ENCODE measurements around the gene C2CD2L. TPM values are rescaled to one million over a fixed set of nuclear protein-coding genes. Genes with fewer than 3 reads are reported as not detected.
A peak's percentile ranks its signal among the peaks of the same experiment; 100 is the strongest.
"Not testable (repeated sequence)": the region's sequence is repeated elsewhere in the genome, so short reads cannot be mapped to it uniquely, and the experiment has no call there.

Gene C2CD2L
- total RNA-seq, 1 donor from 2014 or later = 9.2 TPM

DNA sequence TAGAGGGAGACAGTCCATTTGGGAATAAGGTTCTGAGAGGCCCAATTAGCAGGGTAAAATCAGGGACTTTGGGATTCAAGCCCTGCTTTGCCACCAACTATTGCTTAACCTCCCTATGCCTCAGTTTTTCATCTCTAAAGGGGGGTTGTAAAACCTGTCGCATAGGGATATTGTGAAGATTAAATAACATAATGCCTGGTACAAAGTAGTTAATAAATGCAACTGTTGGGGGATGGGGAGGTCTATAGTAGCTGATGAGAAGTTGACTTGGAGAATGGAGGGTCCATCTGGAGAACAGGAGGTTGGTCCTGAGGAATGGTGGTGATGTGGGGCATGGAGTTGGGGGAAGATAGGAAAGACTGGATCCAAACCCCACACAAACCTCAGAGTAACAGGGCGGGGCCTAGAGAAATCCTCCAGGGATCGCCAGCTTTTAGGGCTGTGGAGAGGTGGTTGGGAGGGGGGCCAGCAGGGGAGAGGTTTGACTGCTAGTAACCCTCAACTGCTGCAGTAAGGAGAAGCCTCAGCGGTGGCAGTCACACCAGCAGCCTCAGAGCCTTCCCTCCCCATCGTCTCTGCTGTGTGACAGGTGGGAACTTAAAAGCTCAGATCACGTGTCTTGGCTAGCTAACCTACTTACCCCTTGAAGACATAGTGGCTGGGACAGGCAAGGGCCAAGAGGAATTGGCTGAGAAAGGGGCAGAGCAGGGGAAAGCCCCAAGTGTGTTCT, 40.6 kb downstream of the C2CD2L start:
- no peak for DNase-seq (ENCODE audit: low spot score)
- ATAC-seq = no peak

DNA sequence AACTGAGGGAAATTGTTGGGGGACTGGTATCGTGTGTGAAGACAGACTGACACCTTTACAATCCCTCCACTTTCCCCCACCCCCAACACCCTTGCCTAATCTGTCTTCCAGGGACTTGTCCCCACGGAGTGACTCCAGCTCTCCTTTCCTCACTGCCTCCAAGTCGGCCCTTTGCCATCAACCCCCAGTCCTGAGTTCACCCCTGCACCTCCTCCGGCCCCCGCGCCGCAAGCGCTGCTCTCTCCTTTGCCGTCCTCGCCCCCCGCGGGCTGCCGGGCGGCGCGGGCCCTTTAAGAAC, 41.5 kb downstream of the C2CD2L start:
- ATAC-seq = no peak
- DNase-seq (ENCODE audit: low spot score) = no peak

DNA sequence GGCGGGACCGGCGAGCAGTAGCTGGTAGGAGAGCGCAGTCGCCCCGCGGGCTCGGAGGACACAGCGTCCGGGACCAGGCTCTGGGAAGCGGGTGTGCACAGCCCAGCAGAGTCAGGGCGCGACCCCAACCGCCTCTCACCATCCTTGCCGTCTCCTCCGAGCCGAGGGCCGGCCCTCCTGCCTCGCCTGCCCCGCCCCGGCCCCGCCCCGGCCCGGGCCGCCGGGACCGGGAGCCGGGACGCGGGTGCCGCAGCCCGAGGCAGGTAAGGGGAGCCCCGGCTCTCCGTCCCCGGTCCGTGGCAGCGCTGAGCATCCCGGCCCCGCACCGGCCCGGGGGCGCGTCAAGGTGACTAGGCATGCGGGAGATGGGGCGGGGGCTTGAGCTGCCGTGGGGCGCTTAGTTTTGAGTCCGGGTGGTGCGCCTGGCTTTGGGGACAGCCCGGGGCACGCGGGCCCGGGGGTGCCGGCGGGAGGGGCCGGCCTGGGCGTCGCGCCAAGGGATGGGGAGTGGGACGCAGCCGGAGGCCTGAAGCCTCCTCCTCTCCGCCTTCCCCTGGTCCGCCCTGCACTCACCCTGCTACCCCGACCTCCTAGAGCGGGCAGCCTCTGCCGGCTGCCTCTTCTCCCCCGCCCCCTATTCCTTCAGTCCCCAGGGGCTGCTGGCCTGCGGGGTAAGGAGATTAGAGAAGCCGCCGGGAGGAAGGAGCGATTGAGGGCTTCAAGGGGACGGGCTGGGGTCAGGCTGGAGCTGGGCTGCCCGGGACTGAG, 42.1 kb downstream of the C2CD2L start, which contains the start of gene ABCG4:
Gene ABCG4 (plus strand): TSS at position 35 of the 768 bp plus-strand sequence. CDS start 914 bp downstream, outside the sequence.
- ATAC-seq (peak; percentile 78), DNase-seq (ENCODE audit: low spot score) (no peak)

DNA sequence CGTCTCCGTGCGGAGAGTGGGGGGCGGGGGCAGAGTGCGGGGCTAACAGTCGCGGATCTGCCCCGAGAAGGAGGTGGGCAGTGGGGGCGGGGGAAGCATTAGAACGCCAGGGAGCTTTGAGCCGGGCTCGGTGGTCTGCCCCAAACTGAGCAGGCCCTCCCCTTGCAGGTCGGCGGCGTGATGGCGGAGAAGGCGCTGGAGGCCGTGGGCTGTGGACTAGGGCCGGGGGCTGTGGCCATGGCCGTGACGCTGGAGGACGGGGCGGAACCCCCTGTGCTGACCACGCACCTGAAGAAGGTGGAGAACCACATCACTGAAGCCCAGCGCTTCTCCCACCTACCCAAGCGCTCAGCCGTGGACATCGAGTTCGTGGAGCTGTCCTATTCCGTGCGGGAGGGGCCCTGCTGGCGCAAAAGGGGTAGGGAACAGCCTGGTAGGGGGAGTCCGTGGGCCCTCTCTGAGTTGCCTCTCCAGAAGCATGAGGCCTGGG, 42.7 kb downstream of the C2CD2L start:
- DNase-seq (ENCODE audit: low spot score) (no peak), ATAC-seq (no peak)

DNA sequence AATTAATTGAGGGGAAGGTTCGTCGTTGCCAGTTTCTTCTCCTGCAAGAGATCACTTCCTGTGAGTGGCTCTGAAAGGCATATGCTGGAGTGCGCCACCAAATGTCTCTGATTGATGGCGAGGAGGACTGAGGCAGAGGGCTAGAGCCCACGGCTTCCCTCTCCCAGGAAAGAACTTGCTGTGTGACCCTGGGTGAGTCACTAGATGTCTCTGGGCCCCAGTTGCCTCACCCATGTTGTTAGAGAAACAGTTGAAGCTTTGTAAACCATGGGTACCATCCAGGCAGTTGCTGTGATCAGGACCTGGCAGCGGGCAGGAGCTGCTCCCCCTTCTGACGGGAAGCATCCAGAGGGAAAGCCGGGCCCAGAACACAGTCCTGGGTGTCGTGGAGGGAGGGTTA, 44.9 kb downstream of the C2CD2L start:
- no peak for DNase-seq (ENCODE audit: low spot score)
- ATAC-seq = no peak

DNA sequence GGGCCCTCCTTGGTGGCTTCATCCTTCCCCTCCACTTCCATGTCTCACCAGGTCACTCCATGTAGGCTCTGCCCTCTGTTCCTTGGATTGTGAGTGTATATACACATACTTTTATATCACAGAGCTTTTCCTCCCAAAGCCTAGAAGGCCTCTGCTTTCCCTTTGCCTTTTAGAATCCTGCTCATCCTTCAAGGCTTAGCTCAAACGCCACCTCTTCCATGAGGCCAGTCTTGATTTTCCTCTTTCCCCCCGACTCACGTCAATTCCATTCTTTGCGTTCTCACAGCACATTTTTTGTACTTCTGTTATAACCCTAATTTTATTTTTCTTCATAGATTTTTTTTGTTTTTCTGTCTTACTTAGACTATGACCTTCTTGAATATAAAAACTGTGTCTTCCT, 45.5 kb downstream of the C2CD2L start:
- DNase-seq (ENCODE audit: low spot score) (no peak), ATAC-seq (no peak)

DNA sequence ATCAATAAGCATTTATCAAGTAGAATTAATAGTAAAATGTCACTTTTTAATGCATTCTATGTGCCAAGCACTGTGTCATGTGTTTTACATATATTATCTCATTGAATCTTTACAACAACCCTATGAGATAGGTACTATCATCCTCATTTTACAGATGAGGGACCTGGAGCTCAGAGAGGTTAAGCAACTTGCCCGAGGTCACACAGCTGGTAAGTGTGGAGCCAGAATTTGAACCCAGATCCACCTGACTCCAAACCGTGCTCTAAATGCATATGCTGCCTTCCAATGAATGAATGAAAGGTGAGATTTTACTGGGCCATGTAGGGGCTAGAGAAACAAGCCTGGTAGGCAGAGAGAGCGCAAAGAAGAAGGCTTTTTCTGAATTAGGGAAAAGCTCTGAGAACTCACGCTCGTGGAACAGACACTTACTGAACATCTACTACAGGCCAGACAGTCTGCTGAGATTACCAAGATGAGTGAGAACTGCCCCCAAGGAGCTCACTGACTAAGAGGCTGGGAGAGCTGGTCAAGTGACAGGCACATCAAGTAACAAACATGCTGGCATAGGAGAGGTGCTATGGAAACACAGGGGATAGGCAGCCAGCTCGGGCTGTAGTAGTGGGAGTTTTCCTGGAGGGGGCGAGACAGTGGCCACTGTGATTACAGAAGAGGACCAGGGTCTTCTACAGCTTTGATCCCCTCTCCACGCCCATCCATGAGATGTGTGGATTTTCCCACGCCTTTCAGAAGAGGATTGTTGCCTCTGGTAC, 46.1 kb downstream of the C2CD2L start:
- ATAC-seq = no peak
- DNase-seq (ENCODE audit: low spot score) = no peak

DNA sequence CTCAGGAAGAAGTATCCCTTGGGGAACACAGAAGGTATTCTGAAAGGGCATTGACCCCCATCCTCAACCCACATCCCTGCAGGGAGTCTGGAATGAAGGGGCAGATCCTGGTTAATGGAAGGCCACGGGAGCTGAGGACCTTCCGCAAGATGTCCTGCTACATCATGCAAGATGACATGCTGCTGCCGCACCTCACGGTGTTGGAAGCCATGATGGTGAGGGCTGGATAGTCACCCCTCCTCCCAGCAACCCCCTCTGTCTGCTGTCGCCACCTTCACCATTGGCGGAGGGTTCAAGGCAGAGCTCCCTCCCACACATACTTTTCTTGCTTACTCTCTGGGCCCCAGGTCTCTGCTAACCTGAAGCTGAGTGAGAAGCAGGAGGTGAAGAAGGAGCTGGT, 47.0 kb downstream of the C2CD2L start:
- ATAC-seq = no peak
- DNase-seq (ENCODE audit: low spot score) = no peak

DNA sequence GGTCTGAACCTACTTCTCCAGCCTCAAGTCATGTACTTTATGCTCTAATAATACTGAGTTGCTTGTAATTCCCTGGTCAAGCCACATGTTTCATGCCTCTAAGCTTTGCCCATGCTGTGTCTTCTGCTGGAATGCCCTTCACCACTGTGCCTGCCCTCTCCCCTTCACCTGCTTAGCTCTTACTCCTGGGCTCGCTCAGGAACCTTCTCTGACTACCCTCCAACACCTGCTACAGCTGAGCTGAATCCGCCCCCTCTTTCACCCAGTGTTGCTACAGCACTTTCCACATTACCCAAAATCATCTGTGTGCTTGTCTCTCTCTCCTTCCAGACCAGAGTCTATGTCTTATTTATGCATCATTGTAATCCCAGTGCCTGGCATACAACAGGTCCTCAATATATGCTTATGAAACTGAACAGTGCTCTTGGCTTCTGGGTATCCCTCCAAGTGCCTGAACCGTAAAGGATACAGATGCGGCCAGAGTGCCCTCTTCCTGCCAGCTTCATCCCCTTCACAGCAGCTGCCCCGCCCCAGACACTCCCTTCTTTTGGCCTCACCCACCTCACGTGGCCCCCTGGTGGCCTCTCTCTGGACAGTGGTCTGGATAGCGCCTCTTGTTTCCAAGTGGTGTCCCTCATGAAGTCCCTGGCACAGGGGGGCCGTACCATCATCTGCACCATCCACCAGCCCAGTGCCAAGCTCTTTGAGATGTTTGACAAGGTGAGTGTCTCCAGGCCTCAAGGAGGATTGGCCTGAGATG, 48.8 kb downstream of the C2CD2L start:
- peak; percentile 33 for ATAC-seq
- no peak for DNase-seq (ENCODE audit: low spot score)

DNA sequence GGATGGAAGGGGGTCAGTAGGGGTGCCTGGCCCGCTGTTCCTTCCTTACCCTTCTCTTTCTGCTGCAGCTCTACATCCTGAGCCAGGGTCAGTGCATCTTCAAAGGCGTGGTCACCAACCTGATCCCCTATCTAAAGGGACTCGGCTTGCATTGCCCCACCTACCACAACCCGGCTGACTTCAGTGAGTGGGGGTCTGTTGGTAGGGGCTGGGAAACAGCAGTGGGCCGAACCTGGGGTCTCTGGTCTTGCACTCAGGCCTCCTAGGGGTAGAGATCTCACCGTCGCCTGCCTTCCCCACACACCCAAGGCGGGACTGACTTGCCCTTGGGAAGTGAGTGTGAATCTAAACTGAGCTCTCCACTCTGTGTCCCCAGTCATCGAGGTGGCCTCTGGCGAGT, 49.4 kb downstream of the C2CD2L start:
- ATAC-seq (no peak), DNase-seq (ENCODE audit: low spot score) (no peak)

DNA sequence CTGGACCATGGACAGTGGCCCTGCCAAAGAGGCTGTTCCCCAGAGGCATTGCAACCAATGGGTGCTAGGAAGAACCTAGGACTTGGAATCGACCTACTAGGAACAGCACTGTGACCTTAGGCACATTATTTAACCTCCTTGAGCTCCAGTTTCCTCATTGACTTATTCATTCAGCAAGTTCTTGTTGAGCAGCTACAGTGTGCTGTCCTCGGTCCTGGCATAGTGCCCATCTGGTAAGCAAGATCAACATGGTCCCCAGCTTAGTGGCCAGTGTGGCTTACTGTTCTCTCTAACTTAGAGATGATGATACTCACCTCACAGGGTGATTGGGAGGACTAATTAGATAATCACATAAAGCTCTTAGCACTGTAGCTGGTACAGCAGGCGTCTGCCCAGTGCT, 49.9 kb downstream of the C2CD2L start:
- no peak for DNase-seq (ENCODE audit: low spot score)
- peak; percentile 33 for ATAC-seq

DNA sequence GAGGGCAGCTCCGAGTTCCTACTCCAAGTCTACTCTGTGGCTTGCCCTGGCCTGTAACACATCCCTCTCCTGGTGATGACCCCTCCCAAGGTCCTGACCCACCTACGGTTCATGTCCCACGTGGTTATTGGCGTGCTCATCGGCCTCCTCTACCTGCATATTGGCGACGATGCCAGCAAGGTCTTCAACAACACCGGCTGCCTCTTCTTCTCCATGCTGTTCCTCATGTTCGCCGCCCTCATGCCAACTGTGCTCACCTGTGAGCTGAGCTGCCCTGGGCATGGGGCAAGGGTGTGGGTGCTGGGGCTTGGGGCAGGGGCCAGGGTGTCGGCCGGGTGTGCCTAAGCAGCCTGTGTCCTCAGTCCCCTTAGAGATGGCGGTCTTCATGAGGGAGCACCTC, 51.3 kb downstream of the C2CD2L start:
- no peak for DNase-seq (ENCODE audit: low spot score)
- no peak for ATAC-seq

DNA sequence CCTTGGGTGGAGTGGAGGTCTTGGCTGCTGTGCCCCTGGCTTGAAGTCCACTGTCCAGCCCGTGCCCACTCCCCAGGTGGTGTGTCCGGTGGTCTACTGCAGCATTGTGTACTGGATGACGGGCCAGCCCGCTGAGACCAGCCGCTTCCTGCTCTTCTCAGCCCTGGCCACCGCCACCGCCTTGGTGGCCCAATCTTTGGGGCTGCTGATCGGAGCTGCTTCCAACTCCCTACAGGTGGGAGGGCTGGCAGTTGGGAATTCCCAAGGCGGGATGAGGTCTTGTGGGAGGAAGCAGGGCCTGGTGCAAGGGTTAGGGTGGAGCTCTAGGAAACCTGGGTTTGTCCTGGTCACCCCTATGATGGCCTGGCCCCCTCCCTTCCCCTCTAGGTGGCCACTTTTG, 53.0 kb downstream of the C2CD2L start:
- no peak for DNase-seq (ENCODE audit: low spot score)

DNA sequence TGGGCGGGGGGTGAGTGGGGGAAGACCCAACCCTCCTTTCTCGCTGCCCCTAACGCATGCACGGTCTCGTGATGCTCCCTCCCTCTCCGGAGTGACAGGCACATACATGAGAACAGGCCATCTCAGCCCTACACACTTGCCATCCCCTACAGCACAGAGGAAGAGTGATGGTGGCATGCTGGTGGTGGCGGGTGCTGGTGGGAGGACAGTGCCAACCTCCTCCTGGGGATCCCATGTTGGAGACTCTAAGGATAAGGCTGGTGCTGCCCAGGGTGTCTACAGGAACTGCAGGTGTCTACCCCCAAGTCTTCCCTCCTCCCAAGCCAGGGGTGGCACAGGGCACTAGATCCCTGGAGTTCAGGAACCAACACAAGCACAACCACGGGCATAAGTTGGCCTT, 54.7 kb downstream of the C2CD2L start:
- ATAC-seq (no peak), DNase-seq (ENCODE audit: low spot score) (no peak)

More for the DNA sequence above, 53.0 kb downstream of the C2CD2L start:
- ATAC-seq = no peak

DNA sequence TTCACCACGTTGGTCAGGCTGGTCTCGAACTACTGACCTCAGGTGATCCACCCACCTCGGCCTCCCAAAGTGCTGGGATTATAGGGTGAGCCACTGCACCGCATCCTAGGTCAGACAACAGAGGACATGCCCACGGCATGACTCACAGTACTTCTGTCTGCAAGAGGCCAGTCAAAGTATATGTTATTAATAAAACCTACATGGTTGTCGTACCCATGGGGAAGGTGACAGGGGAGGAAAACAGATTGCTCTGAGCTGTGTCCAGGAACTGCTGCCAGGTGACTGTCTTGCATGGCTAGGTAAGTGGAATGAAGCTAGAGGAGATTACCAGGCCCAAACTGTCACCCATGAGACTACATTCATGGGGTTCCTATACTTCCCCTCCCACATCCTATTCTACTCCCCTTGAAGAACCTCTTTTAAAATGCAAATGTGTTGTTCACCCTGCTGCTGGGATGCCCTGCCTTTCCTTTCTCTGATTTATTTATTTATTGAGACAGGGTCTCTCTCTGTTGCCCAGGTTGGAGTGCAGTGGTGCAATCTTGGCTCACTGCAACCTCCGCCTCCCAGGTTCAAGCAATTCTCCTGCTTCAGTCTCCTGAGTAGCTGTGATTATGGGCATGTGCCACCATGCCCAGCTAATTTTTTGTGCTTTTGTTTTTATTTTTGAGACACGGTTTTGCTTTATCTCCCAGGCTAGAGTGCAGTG, 59.4 kb downstream of the C2CD2L start:
- no peak for ATAC-seq

DNA sequence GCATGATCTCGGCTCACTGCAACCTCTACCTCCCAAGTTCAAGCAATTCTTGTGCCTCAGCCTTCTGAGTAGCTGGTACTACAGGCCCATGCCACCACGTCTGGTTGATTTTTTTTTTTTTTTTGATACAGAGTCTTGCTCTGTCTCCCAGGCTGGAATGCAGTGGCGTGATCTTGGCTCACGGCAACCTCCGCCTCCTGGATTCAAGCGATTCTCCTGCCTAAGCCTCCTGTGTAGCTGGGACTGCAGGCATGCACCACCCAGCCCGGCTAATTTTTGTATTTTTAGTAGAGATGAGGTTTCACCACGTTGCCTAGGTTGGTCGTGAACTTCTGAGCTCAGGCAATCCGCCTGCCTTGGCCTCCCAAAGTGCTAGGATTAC, 59.9 kb downstream of the C2CD2L start:
- not testable (repeated sequence) for ATAC-seq; DNase-seq (ENCODE audit: low spot score)

More for the DNA sequence above, 59.4 kb downstream of the C2CD2L start:
- no peak for DNase-seq (ENCODE audit: low spot score)

DNA sequence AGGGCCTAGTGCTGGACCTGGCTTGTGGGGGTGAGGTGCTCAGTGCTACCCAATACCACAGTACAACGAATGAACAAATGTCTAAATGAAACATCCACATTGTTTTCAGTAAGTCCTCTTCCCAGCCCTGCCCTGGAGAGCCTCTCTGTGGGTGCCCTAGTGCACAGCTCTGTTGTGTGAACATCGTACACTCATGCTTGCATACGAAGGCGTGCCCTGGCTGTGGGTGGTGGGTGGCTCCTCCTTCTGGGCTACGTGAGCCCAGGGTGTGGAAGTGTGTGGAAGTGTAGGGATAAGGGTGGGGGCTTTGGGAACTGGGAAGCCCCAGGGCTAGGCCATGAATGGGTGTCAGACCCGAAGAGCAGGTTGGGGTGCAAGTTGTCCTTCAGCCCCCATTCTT, 60.8 kb downstream of the C2CD2L start:
- no peak for ATAC-seq
- DNase-seq (ENCODE audit: low spot score) = no peak

Data from left lobe of liver (tissue), 2 donors.